Activated CD8-positive, alpha-beta T cell treated with anti-CD3 and anti-CD28 coated beads, Interleukin-2, amount 10 ng/mL, durations not matched to agents 7 days and 5 days (primary cell): Measurements from ENCODE around the gene GINS2. TPM values are rescaled to one million over a fixed set of nuclear protein-coding genes. Genes with fewer than 3 reads are reported as not detected.

ENCODE experiments used
- ATAC-seq: fragments of 150-1000 bp; cut with Tn5 transposase; one replicate; pipeline ENCODE4 v1.10.0; 2021; ENCODE audit warnings: moderate library complexity
- CTCF ChIA-PET: fragments of 350-600 bp; sonication (Branson Sonifier 250); formaldehyde crosslinking; loops from one replicate; lab custom pipeline; 2021; ENCODE audit warnings: antibody characterized with exemption; lab: Charles Lee
- POLR2A ChIA-PET: fragments of 350-600 bp; sonication (Branson Sonifier 250); formaldehyde crosslinking; loops from one replicate; lab custom pipeline; 2021; ENCODE audit warnings: antibody characterized with exemption; lab: Charles Lee
- DNase-seq: peaks from one replicate; pipeline ENCODE4 v3.0.0-alpha.2; 2020
- H3K27ac Mint-ChIP-seq: one replicate; pipeline ENCODE4 v1.8.0; 2021; ENCODE audit warnings: mild to moderate bottlenecking, mixed read lengths
- H3K27me3 Mint-ChIP-seq: one replicate; pipeline ENCODE4 v1.8.0; 2021; ENCODE audit warnings: low read depth, mixed read lengths
- H3K36me3 Mint-ChIP-seq: one replicate; pipeline ENCODE4 v1.8.0; 2021; ENCODE audit warnings: low read depth, mixed read lengths
- H3K4me1 Mint-ChIP-seq: one replicate; pipeline ENCODE4 v1.8.0; 2021; ENCODE audit warnings: low read depth, mixed read lengths
- H3K4me3 Mint-ChIP-seq: one replicate; pipeline ENCODE4 v1.8.0; 2021; ENCODE audit warnings: mild to moderate bottlenecking, mixed read lengths
- H3K9me3 Mint-ChIP-seq: one replicate; pipeline ENCODE4 v1.8.0; 2022; ENCODE audit warnings: mixed read lengths; ENCODE audit not compliant: insufficient read depth
- total RNA-seq, 2 experiments: library from RNA; stranded (reverse); gene quantifications; one replicate each; pipeline ENCODE4 v1.2.3, GENCODE V29; 2021

Gene GINS2
- total RNA-seq, 2 experiments from 2014 or later = 51.3 to 53.5 TPM

DNA sequence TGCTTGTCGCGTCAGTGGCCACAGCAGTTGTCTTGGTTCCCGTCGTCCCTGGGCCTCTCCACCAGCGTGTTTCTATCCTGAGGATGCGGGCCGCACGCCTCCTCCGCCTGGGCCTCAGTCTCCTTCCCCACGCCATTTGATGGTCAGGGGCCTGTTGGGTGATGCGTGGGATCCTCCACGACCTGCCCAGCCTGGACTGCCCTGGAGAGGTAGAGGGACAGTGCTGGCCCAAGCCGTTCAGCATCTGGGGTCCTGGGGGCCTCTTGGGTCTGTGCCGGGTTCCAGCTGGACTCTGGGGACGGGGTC, 55.4 kb downstream of the GINS2 start:
- POLR2A ChIA-PET = no interaction called here
- ATAC-seq (no peak), DNase-seq (no peak)
- Mint-ChIP-seq H3K27ac (no peak overlapping the region), H3K4me3 (no peak overlapping the region), H3K9me3 (peaks cover 16% of the 10 kb centered on the region), H3K4me1 (peaks cover 9% of the 10 kb centered on the region), H3K36me3 (peaks cover 20% of the 10 kb centered on the region), H3K27me3 (no peaks in the 10 kb centered on the region)
- CTCF ChIA-PET = no interaction called here

DNA sequence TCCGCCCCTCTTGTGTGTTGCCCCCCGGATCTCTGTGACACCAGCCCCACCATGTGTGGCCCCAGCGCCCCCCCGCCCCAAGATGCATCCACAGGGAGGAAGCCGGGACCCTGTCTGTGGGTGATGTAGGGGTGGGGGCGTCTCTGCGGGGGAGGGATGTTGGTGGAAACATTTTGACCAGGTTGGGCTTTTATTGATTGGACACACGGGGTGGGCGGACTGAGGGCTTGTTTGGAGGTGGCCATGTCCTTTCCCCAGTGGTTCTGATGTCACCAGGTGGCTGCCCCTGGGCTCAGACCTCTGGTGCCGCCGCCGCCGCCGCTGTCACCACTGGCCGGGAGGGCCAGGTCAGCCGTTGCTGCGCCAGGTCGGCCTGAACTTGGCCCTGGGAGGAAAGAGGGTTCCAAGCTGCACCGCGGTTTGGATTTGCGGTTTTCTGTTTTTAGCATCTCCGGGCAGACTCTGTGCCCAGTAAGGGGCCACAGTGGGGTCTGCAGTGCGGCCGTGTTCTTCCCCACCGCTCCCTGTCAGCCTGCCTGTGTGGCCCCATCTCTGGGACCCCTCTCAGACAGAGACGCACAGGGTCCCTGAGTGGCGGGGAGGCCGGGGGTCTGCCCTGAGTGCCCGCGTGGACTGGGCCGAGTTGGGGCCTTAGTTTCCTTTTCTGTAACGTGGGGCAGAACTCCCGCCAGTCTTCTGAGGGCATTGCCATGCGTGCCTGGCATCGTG, 55.9 kb downstream of the GINS2 start:
- no peak overlapping the region for H3K4me3 Mint-ChIP-seq
- DNase-seq (no peak), ATAC-seq (no peak)
- no peak overlapping the region for H3K27ac Mint-ChIP-seq
- peaks cover 17% of the 10 kb centered on the region for H3K9me3 Mint-ChIP-seq
- ChIA-PET POLR2A (no interaction called here), CTCF (no interaction called here)
- no peaks in the 10 kb centered on the region for H3K27me3 Mint-ChIP-seq
- H3K36me3 Mint-ChIP-seq = peaks cover 21% of the 10 kb centered on the region
- peaks cover 9% of the 10 kb centered on the region for H3K4me1 Mint-ChIP-seq

- ATAC-seq = no peak
- ChIA-PET CTCF (no interaction called here), POLR2A (no interaction called here)
- H3K27ac Mint-ChIP-seq = no peak overlapping the region
- peaks cover 15% of the 10 kb centered on the region for H3K4me1 Mint-ChIP-seq
- H3K27me3 Mint-ChIP-seq = no peaks in the 10 kb centered on the region
- H3K36me3 Mint-ChIP-seq = peaks cover 24% of the 10 kb centered on the region
- no peak overlapping the region for H3K4me3 Mint-ChIP-seq
- no peak for DNase-seq
- peaks cover 17% of the 10 kb centered on the region for H3K9me3 Mint-ChIP-seq
These were observed 56.9 kb downstream of the GINS2 start for GRCh38 chr16:85631802-85632393.

DNA sequence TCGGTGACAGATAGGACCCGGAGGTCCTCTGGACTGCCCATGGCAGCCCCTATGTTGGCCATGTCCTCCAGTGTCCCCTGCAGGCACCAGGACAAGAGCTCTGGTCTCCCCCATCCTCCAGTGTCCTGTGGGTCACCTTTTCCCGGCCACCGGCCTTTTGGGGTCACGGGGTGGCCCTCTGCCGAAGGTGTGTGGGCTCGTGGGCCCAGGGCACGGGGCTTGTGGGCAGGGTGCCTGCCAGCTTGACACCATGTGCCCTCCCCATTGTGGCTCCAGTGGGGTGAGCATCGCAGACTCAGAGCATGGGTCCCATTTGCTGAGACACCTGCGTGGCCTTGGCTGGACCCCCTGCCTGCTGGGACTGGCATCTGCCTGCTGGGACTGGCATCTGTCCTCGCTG, 57.5 kb downstream of the GINS2 start:
- no peak for ATAC-seq
- no peak for DNase-seq
- no peak overlapping the region for H3K27ac Mint-ChIP-seq
- POLR2A ChIA-PET = no interaction called here
- H3K4me1 Mint-ChIP-seq = peaks cover 20% of the 10 kb centered on the region
- CTCF ChIA-PET = no interaction called here
- H3K9me3 Mint-ChIP-seq = peaks cover 17% of the 10 kb centered on the region
- H3K36me3 Mint-ChIP-seq = peaks cover 24% of the 10 kb centered on the region
- no peak overlapping the region for H3K4me3 Mint-ChIP-seq
- H3K27me3 Mint-ChIP-seq = no peaks in the 10 kb centered on the region

DNA sequence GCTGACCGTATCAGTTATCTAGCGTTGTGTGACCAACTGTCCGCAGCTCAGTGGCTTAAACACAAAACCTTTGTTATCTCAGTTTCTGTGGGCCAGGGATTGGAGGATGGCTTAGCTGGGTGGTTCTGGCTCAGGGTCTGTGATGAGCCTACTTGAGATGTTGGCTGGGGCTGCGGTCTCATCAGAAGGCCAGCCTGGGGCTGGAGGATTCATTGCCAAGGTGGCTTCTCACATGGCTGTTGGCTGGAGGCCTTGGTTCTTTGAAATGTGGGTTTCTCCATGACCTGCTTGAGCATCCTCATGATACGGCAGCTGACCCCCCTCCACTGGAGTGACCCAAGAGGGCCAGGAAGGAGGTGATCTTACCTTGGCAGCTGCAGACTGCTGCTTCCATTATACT, 58.9 kb downstream of the GINS2 start:
- ChIA-PET CTCF (interaction anchor here (1.0 kb wide), 1 partner anchor 19 kb away, joined by 3 read pairs; no protein-coding TSS in a partner anchor), POLR2A (no interaction called here)
- Mint-ChIP-seq H3K9me3 (peaks cover 17% of the 10 kb centered on the region), H3K36me3 (peaks cover 26% of the 10 kb centered on the region), H3K4me3 (no peak overlapping the region), H3K27ac (no peak overlapping the region), H3K27me3 (no peaks in the 10 kb centered on the region), H3K4me1 (peaks cover 26% of the 10 kb centered on the region)
- ATAC-seq = no peak
- DNase-seq = no peak

GRCh38 chr16:85629326-85629725, 59.4 kb downstream of the GINS2 start:
- H3K4me3 Mint-ChIP-seq = no peak overlapping the region
- CTCF ChIA-PET = interaction anchor here (1.6 kb wide), 1 partner anchor 76 kb away, joined by 3 read pairs; no protein-coding TSS in a partner anchor
- no peak for DNase-seq
- no peak overlapping the region for H3K27ac Mint-ChIP-seq
- peaks cover 17% of the 10 kb centered on the region for H3K9me3 Mint-ChIP-seq
- H3K4me1 Mint-ChIP-seq = peaks cover 26% of the 10 kb centered on the region
- ATAC-seq = no peak
- H3K36me3 Mint-ChIP-seq = peaks cover 26% of the 10 kb centered on the region
- POLR2A ChIA-PET = no interaction called here
- H3K27me3 Mint-ChIP-seq = no peaks in the 10 kb centered on the region

GRCh38 chr16:85628645-85629044, 60.1 kb downstream of the GINS2 start:
- Mint-ChIP-seq H3K4me3 (no peak overlapping the region), H3K4me1 (peaks cover 26% of the 10 kb centered on the region), H3K27me3 (no peaks in the 10 kb centered on the region), H3K27ac (no peak overlapping the region), H3K9me3 (peaks cover 17% of the 10 kb centered on the region), H3K36me3 (peaks cover 26% of the 10 kb centered on the region)
- ATAC-seq (no peak), DNase-seq (no peak)
- CTCF ChIA-PET = interaction anchor here (1.6 to 3.6 kb wide), 2 partner anchors 13 to 75 kb away, joined by 3 to 40 read pairs; no protein-coding TSS in a partner anchor
- POLR2A ChIA-PET = no interaction called here

GRCh38 chr16:85628265-85628556, 60.5 kb downstream of the GINS2 start:
- Mint-ChIP-seq H3K27ac (no peak overlapping the region), H3K27me3 (no peaks in the 10 kb centered on the region), H3K4me3 (no peak overlapping the region), H3K36me3 (peaks cover 26% of the 10 kb centered on the region), H3K9me3 (peaks cover 17% of the 10 kb centered on the region), H3K4me1 (peaks cover 26% of the 10 kb centered on the region)
- CTCF ChIA-PET = interaction anchor here (1.6 to 3.6 kb wide), 2 partner anchors 12 to 75 kb away, joined by 3 to 40 read pairs; no protein-coding TSS in a partner anchor
- DNase-seq = no peak
- POLR2A ChIA-PET = no interaction called here
- no peak for ATAC-seq

DNA sequence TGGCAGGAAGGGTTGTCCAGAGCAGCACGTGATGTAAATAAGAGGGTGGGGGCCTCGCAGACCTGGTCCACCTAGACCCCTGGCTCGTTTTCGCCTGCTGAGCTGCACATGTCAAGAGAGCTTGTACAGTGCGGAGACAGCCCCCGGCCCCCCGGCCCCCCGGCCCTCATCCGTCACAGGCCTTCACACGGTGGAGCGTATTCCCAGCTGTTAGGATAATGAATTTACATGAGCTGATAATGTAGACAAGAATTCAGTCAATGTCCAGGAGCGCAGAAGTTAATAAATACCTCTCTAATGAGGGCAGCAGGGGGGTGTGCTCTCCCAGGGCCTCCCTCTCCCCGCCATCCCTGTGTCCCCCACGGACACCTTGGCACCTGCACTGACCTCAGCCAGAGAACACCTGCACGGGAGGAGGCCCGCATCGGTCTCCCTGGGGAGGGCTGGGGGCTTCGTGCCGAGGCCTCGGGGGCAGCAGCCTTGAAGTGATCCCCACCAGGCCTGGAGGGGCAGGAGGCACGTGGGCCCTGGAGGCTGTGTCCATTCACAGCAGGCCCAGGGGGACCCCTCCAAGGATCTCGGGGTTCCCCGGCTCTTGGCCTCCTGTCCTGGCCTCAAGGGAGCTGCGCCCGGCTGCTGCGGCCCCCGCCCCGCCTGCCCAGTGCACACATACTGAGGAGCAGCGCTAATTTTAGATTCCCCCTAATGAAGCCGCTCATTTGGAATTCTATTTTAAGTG, 61.1 kb downstream of the GINS2 start:
- Mint-ChIP-seq H3K27ac (no peak overlapping the region), H3K36me3 (peaks cover 26% of the 10 kb centered on the region), H3K4me1 (peaks cover 27% of the 10 kb centered on the region), H3K4me3 (no peak overlapping the region), H3K9me3 (peaks cover 17% of the 10 kb centered on the region), H3K27me3 (no peaks in the 10 kb centered on the region)
- ChIA-PET POLR2A (interaction anchor here (0.8 kb wide), 1 partner anchor 74 kb away, joined by 3 read pairs; no protein-coding TSS in a partner anchor), CTCF (interaction anchor here (3.6 kb wide), 1 partner anchor 12 kb away, joined by 40 read pairs; no protein-coding TSS in a partner anchor)
- ATAC-seq = no peak
- no peak for DNase-seq

- Mint-ChIP-seq H3K27ac (peak overlapping the region; percentile 25), H3K4me1 (peaks cover 29% of the 10 kb centered on the region)
- CTCF ChIA-PET = interaction anchor here (1.2 to 3.6 kb wide), 2 partner anchors 11 to 330 kb away, joined by 3 to 40 read pairs; no protein-coding TSS in a partner anchor
These were observed 61.7 kb downstream of the GINS2 start for GRCh38 chr16:85627089-85627488.

More at GRCh38 chr16:85627089-85627488, 61.7 kb downstream of the GINS2 start:
- H3K27me3 Mint-ChIP-seq = no peaks in the 10 kb centered on the region
- H3K36me3 Mint-ChIP-seq = peaks cover 26% of the 10 kb centered on the region
- DNase-seq (peak; percentile 54), ATAC-seq (peak; percentile 60)
- POLR2A ChIA-PET = interaction anchor here (0.8 kb wide), 1 partner anchor 73 kb away, joined by 3 read pairs; no protein-coding TSS in a partner anchor
- H3K9me3 Mint-ChIP-seq = peaks cover 17% of the 10 kb centered on the region
- no peak overlapping the region for H3K4me3 Mint-ChIP-seq
